Spinal cord (tissue), 10 donors: ENCODE results near the gene PPP1R1A. TPM values are rescaled to one million over a fixed set of nuclear protein-coding genes. Genes with fewer than 3 reads are reported as not detected.

Source experiments
- DNase-seq, 6 donors: peaks; one replicate each; pipeline versions ENCODE4 v3.0.0 to v3.0.0-alpha.2; 2013 to 2015; ENCODE audit warnings: low spot score in 6 of 6, low read depth in 4 of 6
- H3K27ac ChIP-seq: one replicate; pipeline ENCODE4 v1.5.1; 2013; ENCODE audit warnings: low read depth, low read length, control low read depth
- H3K27me3 ChIP-seq: one replicate; pipeline ENCODE4 v1.6.1; 2013; ENCODE audit warnings: low read length; ENCODE audit not compliant: control insufficient read depth, insufficient read depth
- H3K36me3 ChIP-seq: one replicate; pipeline ENCODE4 v1.6.1; 2013; ENCODE audit warnings: low read length; ENCODE audit not compliant: control insufficient read depth, insufficient read depth
- H3K4me1 ChIP-seq: one replicate; pipeline ENCODE4 v1.6.1; 2013; ENCODE audit warnings: low read length; ENCODE audit not compliant: control insufficient read depth, insufficient read depth
- H3K4me3 ChIP-seq: one replicate; pipeline ENCODE4 v1.5.1; 2013; ENCODE audit warnings: low read depth, low read length, control low read depth
- H3K9me3 ChIP-seq: one replicate; pipeline ENCODE4 v1.6.1; 2013; ENCODE audit warnings: low read length; ENCODE audit not compliant: control insufficient read depth, insufficient read depth
- WGBS: methylation state at CpG from one replicate; pipeline ENCODE4 v1.1.5; 2013; ENCODE audit warnings: missing lambda C conversion rate; ENCODE audit not compliant: insufficient coverage; 5-methylcytosine and 5-hydroxymethylcytosine counted together
- polyA plus RNA-seq, 2 donors: library from polyadenylated mRNA; unstranded; fragments of 120-200 nt; gene quantifications; one replicate each; pipeline ENCODE4 v1.2.1, GENCODE V29; 2013; ENCODE audit not compliant: insufficient read length in 2 of 2
- total RNA-seq, 2 donors: library from RNA; depleted of rRNA in 1 of 2; stranded (reverse); fragments of 120-200 nt in 1 of 2; fragments of >200 nt in 1 of 2; gene quantifications; one replicate each; pipeline versions ENCODE4 v1.2.3 to v1.2.4, GENCODE V29; 2013 to 2014
- donor health status: healthy.

Gene PPP1R1A
- total and polyA plus RNA-seq, 4 donors: 9.4 to 129 (median 68.6) TPM

DNA sequence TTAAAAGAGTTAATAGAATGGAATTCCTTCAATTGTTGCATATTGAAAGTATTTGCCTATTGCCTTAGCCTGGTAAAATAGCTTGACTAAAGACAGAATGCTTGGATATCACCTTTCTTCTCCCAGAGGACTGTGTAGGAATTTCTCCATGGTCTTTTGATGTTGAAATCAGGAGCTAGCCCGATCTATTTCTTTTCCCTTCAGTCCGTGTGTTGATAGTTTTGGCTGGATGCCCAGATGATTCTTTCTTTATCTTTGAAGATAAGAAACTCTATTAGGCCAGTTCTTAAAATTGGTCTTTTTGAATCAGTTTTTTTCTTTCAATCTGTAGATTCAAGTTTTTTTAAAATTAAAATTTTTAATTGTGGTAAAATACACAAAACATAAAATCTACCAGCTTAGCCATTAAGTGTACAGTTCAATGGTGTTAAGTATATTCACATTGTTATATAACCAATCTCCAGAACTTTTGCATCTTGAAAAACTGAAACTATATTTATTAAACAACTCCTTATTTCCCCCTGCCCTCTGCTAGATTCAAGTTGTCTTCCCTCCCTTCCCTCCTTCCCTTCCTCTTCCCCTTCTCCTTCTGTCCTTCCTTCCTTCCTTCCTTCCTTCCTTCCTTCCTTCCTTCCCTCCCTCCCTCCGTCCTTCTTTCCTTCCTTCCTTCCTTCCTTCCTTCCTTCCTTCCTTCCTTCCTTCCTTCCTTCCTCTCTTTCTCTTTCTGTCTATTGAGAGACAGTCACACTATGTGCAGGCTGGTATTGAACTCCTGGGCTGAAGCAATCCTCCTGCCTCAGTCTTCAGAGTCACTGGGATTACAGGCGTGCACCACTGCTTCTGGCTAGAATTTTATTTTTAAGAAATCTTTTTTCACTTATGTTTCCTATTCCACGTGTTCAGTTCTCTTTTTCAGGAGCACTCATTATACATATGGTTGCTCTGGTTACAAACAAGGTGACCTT, 36.1 kb upstream of the PPP1R1A start:
- Histone ChIP-seq H3K4me3 (no peak overlapping the region), H3K36me3 (no peaks in the 10 kb centered on the region), H3K27ac (no peak overlapping the region), H3K9me3 (peaks cover 2% of the 10 kb centered on the region), H3K27me3 (no peaks in the 10 kb centered on the region), H3K4me1 (no peaks in the 10 kb centered on the region)
- peak in 1 of 6 donors; percentile 16 for DNase-seq
- no CpG with 5 or more reads among the region's 5 CpGs for WGBS

DNA sequence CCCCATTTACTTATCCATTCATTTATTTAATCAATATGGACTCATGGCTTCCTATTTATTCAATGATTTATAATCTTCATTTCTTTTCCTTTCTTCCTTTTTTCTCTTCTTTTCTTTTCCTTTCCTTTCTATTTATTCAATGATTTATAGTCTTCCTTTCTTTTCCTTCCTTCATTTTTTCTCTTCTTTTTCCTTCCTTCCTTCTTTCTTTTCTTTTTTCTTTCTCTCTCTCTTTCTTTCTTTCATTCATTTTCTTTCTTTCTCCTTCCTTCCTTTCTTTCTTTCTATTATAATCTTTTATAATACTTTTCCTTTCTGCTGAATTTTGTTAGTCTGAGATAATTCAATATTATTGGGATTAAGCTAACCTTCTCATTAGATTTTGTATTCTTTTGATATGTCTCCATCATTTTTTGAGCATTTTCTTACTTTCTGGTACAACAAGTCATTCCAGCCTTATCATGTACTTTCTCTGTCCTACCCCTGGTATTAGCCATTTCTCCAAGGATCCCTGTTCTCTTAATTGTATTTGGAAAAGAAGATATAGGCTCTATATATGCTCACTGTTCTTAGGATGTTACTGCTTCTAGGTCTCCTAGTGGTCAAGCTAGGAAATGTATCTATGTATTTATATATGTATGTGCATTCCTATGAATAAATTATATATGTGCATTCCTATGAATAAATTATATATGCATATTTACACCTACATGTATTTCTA, 34.2 kb upstream of the PPP1R1A start:
- Histone ChIP-seq H3K4me3 (no peak overlapping the region), H3K4me1 (no peaks in the 10 kb centered on the region), H3K27ac (no peak overlapping the region), H3K27me3 (no peaks in the 10 kb centered on the region), H3K9me3 (peaks cover 2% of the 10 kb centered on the region), H3K36me3 (no peaks in the 10 kb centered on the region)
- no peak for DNase-seq

DNA sequence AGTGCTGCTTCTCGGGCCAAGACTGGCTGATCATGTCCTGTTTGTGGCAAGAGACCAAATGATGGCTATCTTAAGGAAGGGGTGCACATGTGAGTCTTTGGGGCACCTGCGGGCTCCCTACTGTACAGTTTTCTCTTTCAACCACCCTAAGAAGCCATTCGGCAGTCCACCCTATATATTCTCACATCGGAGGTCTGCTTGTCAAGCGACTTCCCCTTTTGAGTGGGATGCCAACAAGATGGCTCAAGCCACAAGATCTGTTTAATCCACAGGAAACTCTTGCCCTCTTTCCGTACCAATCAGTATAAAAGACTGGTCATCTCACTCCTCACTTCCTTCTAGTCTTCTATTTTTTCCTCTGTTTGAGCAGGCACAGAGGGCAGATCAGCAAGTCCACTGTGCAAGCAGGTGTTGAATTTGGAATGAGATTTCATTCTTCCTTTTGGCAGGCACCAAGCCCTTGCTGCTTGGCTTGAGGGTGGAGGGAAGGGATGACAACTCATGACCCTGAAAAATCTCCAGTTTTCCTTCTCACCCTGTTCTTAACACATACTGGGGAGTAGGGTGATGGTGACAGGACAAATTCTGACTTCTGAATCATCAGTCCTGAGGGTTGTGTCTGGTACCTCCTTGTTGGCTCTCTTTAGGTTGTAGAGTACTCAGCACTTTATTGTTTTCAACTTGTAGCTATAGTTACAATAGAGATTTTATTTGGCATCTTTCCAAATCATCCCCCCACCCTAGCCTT, 28.6 kb upstream of the PPP1R1A start:
- Histone ChIP-seq H3K4me3 (no peak overlapping the region), H3K27ac (no peak overlapping the region), H3K27me3 (no peaks in the 10 kb centered on the region), H3K36me3 (no peaks in the 10 kb centered on the region), H3K9me3 (no peaks in the 10 kb centered on the region), H3K4me1 (no peaks in the 10 kb centered on the region)
- DNase-seq: no peak
- WGBS: 84% methylated on average over 3 of the region's 6 CpGs

DNA sequence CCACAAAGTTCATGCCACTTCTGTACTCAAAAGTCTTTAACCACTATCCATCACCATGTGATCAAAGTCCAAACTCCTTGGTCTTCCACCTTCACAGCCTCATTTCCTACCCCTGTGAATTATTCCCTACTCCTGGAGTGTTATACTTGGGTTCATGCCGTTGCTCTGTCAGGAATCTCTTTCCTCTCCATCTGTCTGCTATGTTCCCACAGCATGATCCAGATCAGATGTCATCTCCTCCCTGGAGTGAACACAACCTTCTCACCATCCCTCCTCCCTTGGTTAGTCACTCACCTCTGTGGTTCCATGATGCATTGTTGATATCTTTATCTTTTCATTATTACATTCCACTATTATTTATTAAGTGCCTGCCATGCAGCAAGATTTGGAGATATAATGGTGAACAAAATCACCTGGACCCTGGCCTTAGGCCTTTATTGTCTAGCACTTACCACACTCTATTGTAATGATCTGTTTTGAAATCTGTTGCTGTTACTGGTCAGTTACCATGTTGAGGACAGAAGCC, 23.8 kb upstream of the PPP1R1A start:
- Histone ChIP-seq H3K4me3 (no peak overlapping the region), H3K9me3 (no peaks in the 10 kb centered on the region), H3K27ac (no peak overlapping the region), H3K27me3 (no peaks in the 10 kb centered on the region), H3K36me3 (no peaks in the 10 kb centered on the region), H3K4me1 (peaks cover 10% of the 10 kb centered on the region)
- 83% methylated on average over 1 of the region's 1 CpG for WGBS
- DNase-seq: no peak

DNA sequence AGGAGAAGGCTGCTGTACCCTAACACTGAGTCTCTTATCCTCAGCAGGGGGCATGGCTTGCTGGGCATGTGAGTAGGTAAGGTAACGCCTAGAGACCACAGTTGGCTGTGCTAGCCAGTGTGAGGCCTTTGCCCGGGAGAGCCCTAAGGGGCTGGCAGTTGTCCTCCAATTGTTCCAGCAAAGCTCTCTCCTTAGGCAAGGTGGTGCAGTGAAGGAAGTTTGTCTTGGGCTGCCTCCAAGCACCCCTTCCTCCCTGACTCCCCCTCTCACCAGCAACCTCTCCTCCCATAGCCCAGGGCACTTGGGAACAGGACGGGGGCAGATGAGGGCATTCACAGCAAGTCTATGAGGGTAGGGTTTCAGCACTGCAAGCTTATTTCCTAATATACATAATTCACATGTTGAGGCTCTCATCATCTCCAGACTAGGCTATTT, 23.3 kb upstream of the PPP1R1A start:
- H3K36me3 ChIP-seq: no peaks in the 10 kb centered on the region
- no peak overlapping the region for H3K4me3 ChIP-seq
- no peaks in the 10 kb centered on the region for H3K9me3 ChIP-seq
- H3K27me3 ChIP-seq: no peaks in the 10 kb centered on the region
- DNase-seq: no peak
- 72% methylated on average over 2 of the region's 3 CpGs for WGBS
- peaks cover 10% of the 10 kb centered on the region for H3K4me1 ChIP-seq
- no peak overlapping the region for H3K27ac ChIP-seq

DNA sequence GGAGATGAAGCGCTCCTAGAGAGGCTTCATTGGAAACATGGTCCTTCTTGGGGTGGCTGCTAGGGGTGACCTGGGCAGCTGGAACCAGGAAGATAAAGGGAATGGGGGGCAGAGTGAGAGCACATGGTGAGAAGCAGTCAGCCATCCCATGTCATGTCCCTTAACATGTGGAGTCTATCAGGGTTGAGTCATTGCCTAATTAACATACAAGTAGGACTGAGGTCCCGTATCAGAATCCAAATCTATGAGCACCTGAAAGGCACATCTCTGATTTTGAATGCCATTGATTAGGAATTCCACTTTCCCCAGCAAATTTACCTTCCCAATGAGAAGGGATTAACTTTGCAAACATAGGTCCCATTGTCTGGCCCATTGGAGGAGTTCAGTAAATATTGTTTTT, 20.3 kb upstream of the PPP1R1A start:
- H3K27me3 ChIP-seq: no peaks in the 10 kb centered on the region
- H3K4me1 ChIP-seq: peaks cover 10% of the 10 kb centered on the region
- no peaks in the 10 kb centered on the region for H3K36me3 ChIP-seq
- H3K4me3 ChIP-seq: no peak overlapping the region
- no peak for DNase-seq
- H3K27ac ChIP-seq: no peak overlapping the region
- no peaks in the 10 kb centered on the region for H3K9me3 ChIP-seq
- 100% methylated on average over 1 of the region's 2 CpGs for WGBS

DNA sequence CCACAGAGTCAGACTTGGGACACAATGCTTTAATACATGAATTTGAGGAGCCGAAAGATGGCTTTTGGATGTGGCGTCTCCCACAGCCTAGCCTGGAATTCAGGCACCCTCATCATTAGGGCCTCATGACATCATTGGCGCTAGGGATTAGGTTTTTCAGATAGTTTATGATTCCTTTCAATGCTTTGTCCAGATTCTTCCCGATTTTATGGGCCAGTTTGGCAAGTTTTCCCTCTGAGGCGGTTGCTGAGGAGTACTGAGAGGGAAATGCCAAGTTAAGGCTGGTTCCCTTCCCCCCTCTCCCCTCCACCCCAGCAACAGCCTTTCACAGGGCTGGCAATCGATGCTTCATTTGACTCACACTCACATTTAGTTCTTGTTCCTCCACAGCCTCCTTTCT, 19.7 kb upstream of the PPP1R1A start:
- peak in 1 of 6 donors; percentile 32 for DNase-seq
- WGBS: 73% methylated on average over 3 of the region's 6 CpGs
- Histone ChIP-seq H3K27me3 (no peaks in the 10 kb centered on the region), H3K4me1 (peaks cover 10% of the 10 kb centered on the region), H3K27ac (no peak overlapping the region), H3K9me3 (no peaks in the 10 kb centered on the region), H3K4me3 (no peak overlapping the region), H3K36me3 (no peaks in the 10 kb centered on the region)

DNA sequence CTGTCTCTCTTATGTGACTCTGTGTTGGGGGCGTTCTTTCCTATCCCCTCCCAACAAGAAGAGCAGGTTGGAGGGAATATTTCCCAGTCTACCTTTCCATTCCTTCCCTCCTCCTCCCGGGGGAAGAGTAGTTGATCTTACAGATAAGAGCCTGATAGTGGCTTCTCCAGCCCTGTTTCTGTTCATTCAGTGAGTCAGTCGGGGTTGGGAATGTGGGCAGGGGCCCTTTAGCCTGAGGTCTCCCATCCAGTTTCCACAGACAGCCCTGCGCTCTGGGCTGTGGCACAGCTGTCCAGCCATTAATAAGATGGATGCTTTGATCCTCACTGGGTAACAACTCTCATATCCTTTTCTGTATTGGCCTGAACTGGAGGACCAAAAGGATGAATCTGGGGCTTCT, 18.1 kb upstream of the PPP1R1A start:
- 40% methylated on average over 2 of the region's 4 CpGs for WGBS
- no peaks in the 10 kb centered on the region for H3K27me3 ChIP-seq
- no peaks in the 10 kb centered on the region for H3K9me3 ChIP-seq
- no peak for DNase-seq
- H3K27ac ChIP-seq: no peak overlapping the region
- peaks cover 10% of the 10 kb centered on the region for H3K4me1 ChIP-seq
- no peaks in the 10 kb centered on the region for H3K36me3 ChIP-seq
- no peak overlapping the region for H3K4me3 ChIP-seq

DNA sequence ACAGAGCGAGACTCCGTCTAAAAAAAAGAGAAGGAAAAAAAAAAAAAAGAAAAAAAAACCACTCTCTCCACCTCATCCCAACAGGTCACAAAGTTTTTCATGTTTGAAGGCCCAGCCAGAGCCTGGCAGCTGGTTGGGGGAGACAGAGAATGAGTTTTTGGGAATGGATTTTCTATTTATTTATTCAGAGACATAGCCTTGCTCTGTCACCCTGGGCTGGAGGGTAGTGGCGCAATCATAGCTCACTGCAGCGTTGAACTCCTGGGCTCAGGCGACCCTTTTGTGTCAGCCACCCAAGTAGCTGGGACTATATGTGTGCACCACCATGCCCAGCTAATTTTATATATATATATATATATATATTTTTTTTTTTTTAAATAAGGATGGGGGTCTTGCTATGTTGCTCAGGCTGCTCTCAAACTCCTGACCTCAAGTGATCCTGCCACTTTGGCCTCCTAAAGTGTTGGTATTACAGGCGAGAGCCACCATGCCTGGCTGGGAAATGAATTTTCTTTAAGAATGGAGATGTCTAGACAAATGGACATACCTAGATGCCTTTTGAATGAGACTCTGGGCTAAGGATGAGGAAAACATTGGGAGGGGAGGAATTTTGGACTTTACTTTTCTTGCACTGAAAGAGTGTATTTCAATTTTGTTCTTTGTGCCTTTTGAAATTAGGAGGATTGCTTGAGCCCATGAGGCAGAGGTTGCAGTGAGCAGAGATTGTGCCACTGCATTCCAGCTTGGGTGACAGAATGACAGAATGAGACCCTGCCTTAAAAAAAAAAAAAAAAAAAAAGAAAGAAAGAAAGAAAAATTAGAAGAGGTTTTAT, 16.9 kb upstream of the PPP1R1A start:
- WGBS: 60% methylated on average over 1 of the region's 6 CpGs

More for the DNA sequence above, 16.9 kb upstream of the PPP1R1A start:
- Histone ChIP-seq H3K4me3 (no peak overlapping the region), H3K36me3 (no peaks in the 10 kb centered on the region), H3K27ac (no peak overlapping the region), H3K4me1 (peaks cover 10% of the 10 kb centered on the region), H3K27me3 (no peaks in the 10 kb centered on the region), H3K9me3 (no peaks in the 10 kb centered on the region)
- DNase-seq: no peak
